IMR-90 (cell line): ENCODE results near the gene ARFGAP2. TPM values are rescaled to one million over a fixed set of nuclear protein-coding genes. Genes with fewer than 3 reads are reported as not detected.

Experiments used
- ATAC-seq: fragments of 200-7000 bp; cut with Tn5 transposase; 2 replicates; pipeline ENCODE4 v1.9.1; 2020; ENCODE audit warnings: low read depth, mild to moderate bottlenecking, moderate library complexity
- BruUV-seq: library from RNA; stranded (reverse); fragments of 400-500 nt; replicated peaks from 2 replicates; lab custom pipeline; 2021; lab: Mats Ljungman, UMichigan
- CTCF ChIA-PET: fragments of 300-600 bp; formaldehyde crosslinking; extraction: SDS; loops from one replicate; lab custom pipeline; 2021; ENCODE audit warnings: antibody characterized with exemption; lab: Yijun Ruan, JAX
- POLR2A ChIA-PET: fragments of 300-600 bp; sonication (Branson Sonifier 250); formaldehyde crosslinking; loops from one replicate; lab custom pipeline; 2022; ENCODE audit warnings: antibody characterized with exemption; ENCODE audit not compliant: unreplicated experiment; lab: Charles Lee
- DNase-seq: peaks from one replicate; pipeline ENCODE4 v3.0.0; 2013
- H2AFZ ChIP-seq: replicated peaks from 2 replicates; pipeline ENCODE3; 2013; ENCODE audit warnings: low read length, mild to moderate bottlenecking; ENCODE audit not compliant: poor library complexity
- H2AK5ac ChIP-seq: 2 replicates; pipeline ENCODE4 v1.6.1; 2013; ENCODE audit warnings: low read depth, low read length, inconsistent platforms
- H2AK9ac ChIP-seq: replicated peaks from 2 replicates; pipeline ENCODE3; 2013; ENCODE audit warnings: mild to moderate bottlenecking, low read depth, low read length, moderate library complexity; ENCODE audit not compliant: poor library complexity
- H2BK120ac ChIP-seq: 2 replicates; pipeline ENCODE4 v1.6.1; 2013; ENCODE audit warnings: low read depth, low read length, inconsistent platforms
- H2BK15ac ChIP-seq: 3 replicates; pipeline ENCODE4 v1.6.1; 2013; ENCODE audit warnings: low read depth, low read length, inconsistent platforms
- H2BK20ac ChIP-seq: 2 replicates; pipeline ENCODE4 v1.6.1; 2013; ENCODE audit warnings: low read depth, mild to moderate bottlenecking, inconsistent platforms, low read length, moderate library complexity
- H2BK5ac ChIP-seq: 2 replicates; pipeline ENCODE4 v1.6.1; 2013; ENCODE audit warnings: mild to moderate bottlenecking, low read depth, low read length, inconsistent platforms; ENCODE audit not compliant: poor library complexity, severe bottlenecking
- H3K14ac ChIP-seq: replicated peaks from 2 replicates; pipeline ENCODE4 v1.6.1; 2013; ENCODE audit warnings: low read depth, low read length, inconsistent platforms
- H3K18ac ChIP-seq: 2 replicates; pipeline ENCODE4 v1.6.1; 2013; ENCODE audit warnings: low read depth, low read length, control low read depth
- H3K23ac ChIP-seq: 2 replicates; pipeline ENCODE4 v1.6.1; 2013; ENCODE audit warnings: low read depth, low read length, inconsistent platforms
- H3K27ac ChIP-seq: 2 replicates; pipeline ENCODE4 v1.5.1; 2013; ENCODE audit warnings: mild to moderate bottlenecking, control low read depth, low read length; ENCODE audit not compliant: insufficient read depth
- H3K27me3 ChIP-seq: 2 replicates; pipeline ENCODE4 v1.6.1; 2013; ENCODE audit warnings: low read length; ENCODE audit not compliant: control insufficient read depth, insufficient read depth
- H3K36me3 ChIP-seq: 2 replicates; pipeline ENCODE4 v1.6.1; 2013; ENCODE audit warnings: low read length, mixed read lengths; ENCODE audit not compliant: control insufficient read depth, insufficient read depth
- H3K4ac ChIP-seq: 2 replicates; pipeline ENCODE4 v1.6.1; 2013; ENCODE audit warnings: low read depth, low read length, inconsistent platforms
- H3K4me1 ChIP-seq: 2 replicates; pipeline ENCODE4 v1.6.1; 2013; ENCODE audit warnings: low read length, mixed read lengths; ENCODE audit not compliant: control insufficient read depth, insufficient read depth
- H3K4me2 ChIP-seq: 2 replicates; pipeline ENCODE4 v1.6.1; 2013; ENCODE audit warnings: low read depth, mild to moderate bottlenecking, control low read depth, low read length, moderate library complexity
- H3K4me3 ChIP-seq: 2 replicates; pipeline ENCODE4 v1.5.1; 2013; ENCODE audit warnings: low read depth, mild to moderate bottlenecking, control low read depth, low read length, moderate library complexity; ENCODE audit not compliant: insufficient read depth
- H3K56ac ChIP-seq: 2 replicates; pipeline ENCODE4 v1.6.1; 2013; ENCODE audit warnings: low read length, inconsistent platforms; ENCODE audit not compliant: insufficient read depth; ENCODE audit errors: extremely low read depth
- H3K79me1 ChIP-seq, 2 experiments: 2 replicates each; pipeline ENCODE4 v1.6.1; 2013; ENCODE audit warnings: low read length in 2 of 2, inconsistent platforms in 1 of 2, low read depth in 1 of 2
- H3K9ac ChIP-seq: 2 replicates; pipeline ENCODE4 v1.6.1; 2013; ENCODE audit warnings: low read depth, low read length, control low read depth
- H3K9me1 ChIP-seq: 2 replicates; pipeline ENCODE4 v1.6.1; 2013; ENCODE audit warnings: low read length, inconsistent platforms; ENCODE audit not compliant: insufficient read depth
- H3K9me3 ChIP-seq: 2 replicates; pipeline ENCODE4 v1.6.1; 2013; ENCODE audit warnings: low read length; ENCODE audit not compliant: control insufficient read depth, insufficient read depth
- H4K20me1 ChIP-seq: 2 replicates; pipeline ENCODE4 v1.6.1; 2013; ENCODE audit warnings: low read length, inconsistent platforms; ENCODE audit not compliant: insufficient read depth
- H4K5ac ChIP-seq: 2 replicates; pipeline ENCODE4 v1.6.1; 2013; ENCODE audit warnings: mild to moderate bottlenecking, low read depth, low read length, control low read depth
- H4K8ac ChIP-seq, 2 experiments: 2 replicates each; pipeline ENCODE4 v1.6.1; 2013; ENCODE audit warnings: low read depth in 2 of 2, low read length in 2 of 2, control low read depth in 1 of 2, inconsistent platforms in 1 of 2
- H4K91ac ChIP-seq: 2 replicates; pipeline ENCODE4 v1.6.1; 2013; ENCODE audit warnings: low read depth, low read length, inconsistent platforms; ENCODE audit not compliant: insufficient read depth
- BHLHE40 ChIP-seq: fragments of 150-350 bp; IDR thresholded peaks from 2 replicates; pipeline ENCODE4 v1.6.1; 2016; ENCODE audit warnings: mild to moderate bottlenecking, low read depth, low read length
- CEBPB ChIP-seq: IDR thresholded peaks from 2 replicates; pipeline ENCODE4 v1.6.1; 2012; ENCODE audit warnings: low read depth, low read length, improper control_type of control experiment
- CHD1 ChIP-seq: IDR thresholded peaks from 2 replicates; pipeline ENCODE4 v1.6.1; 2012; ENCODE audit warnings: low read depth, low read length, improper control_type of control experiment
- FOS ChIP-seq: fragments of 150-350 bp; IDR thresholded peaks from 2 replicates; pipeline ENCODE4 v1.6.1; 2016; ENCODE audit warnings: low read depth, low read length
- NFE2L2 ChIP-seq: fragments of 150-350 bp; IDR thresholded peaks from 2 replicates; pipeline ENCODE4 v1.6.1; 2016; ENCODE audit warnings: low read depth, mild to moderate bottlenecking, low read length
- POLR2A ChIP-seq: IDR thresholded peaks from 2 replicates; pipeline ENCODE4 v1.6.1; 2012; ENCODE audit warnings: mild to moderate bottlenecking, low read depth, low read length
- RAD21 ChIP-seq: IDR thresholded peaks from 2 replicates; pipeline ENCODE4 v1.6.1; 2012; ENCODE audit warnings: low read length, improper control_type of control experiment
- SMC3 ChIP-seq: fragments of 150-350 bp; IDR thresholded peaks from 2 replicates; pipeline ENCODE4 v1.6.1; 2016; ENCODE audit warnings: low read depth, mild to moderate bottlenecking, antibody characterized with exemption, low read length, moderate library complexity
- WGBS, 2 experiments: methylation state at CpG; one replicate each; pipeline versions ENCODE4 v1.1.5 to v1.1.7; 2013; ENCODE audit warnings: missing lambda C conversion rate in 2 of 2; ENCODE audit not compliant: insufficient read length in 1 of 2; ENCODE audit errors: extremely low coverage in 2 of 2; 5-methylcytosine and 5-hydroxymethylcytosine counted together
- dilution Hi-C: fragments of 300-500 bp; cut with HindIII; formaldehyde crosslinking; loops from one replicate; pipeline ENCODE4 v1.14.3; 2018; ENCODE audit warnings: low sequenced_read_pairs; ENCODE audit not compliant: unreplicated experiment
- in situ Hi-C: fragments of 300-500 bp; cut with MboI; formaldehyde crosslinking; loops from 3 replicates; pipeline ENCODE4 v1.14.3; 2019; ENCODE audit warnings: low sequenced_read_pairs, inconsistent platforms, mixed read lengths
- intact Hi-C: fragments of 100-400 bp; cut with micrococcal nuclease; formaldehyde crosslinking; loops from 2 replicates; pipeline ENCODE4 v1.10.0; 2022
- polyA plus RNA-seq, 3 experiments: library from polyadenylated mRNA; depleted of rRNA; stranded (reverse); fragments of >200 nt; gene quantifications; 2 replicates each; pipeline ENCODE4 v1.2.3, GENCODE V29; 2012; ENCODE audit warnings: low replicate concordance in 1 of 3
- total RNA-seq: library from RNA; depleted of rRNA; stranded (reverse); fragments of >200 nt; gene quantifications from 2 replicates; pipeline ENCODE4 v1.2.3, GENCODE V29; 2012

Gene ARFGAP2
- total and polyA plus RNA-seq, 2 of the 4 experiments (the other 2 are of a cell fraction): 54.7 to 87.8 TPM

DNA sequence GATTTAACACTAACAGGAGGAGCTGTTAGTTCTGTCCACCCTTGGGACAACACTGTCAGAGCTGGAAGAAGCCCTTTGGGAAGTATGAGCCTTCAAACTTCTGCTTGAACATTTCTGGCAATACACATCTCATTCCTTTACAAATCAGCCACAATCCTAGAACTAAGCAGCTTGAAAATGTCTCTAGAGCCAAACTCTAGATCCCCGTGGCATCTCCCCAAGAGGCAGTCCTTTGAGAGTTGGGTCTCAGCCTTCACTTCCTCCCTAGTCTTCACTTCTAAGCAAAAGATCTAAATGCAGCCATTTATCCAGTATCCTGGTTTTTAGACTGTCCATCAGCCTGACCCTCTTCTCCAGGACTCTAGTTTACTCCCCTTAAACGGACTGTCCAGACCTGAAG lies 26.9 kb downstream of the ARFGAP2 start:
- POLR2A ChIA-PET: no interaction called here
- WGBS, 2 experiments: 13% methylated on average over 1 of the region's 2 CpGs; no CpG with 5 or more reads in 1 of the 2 experiments
- dilution Hi-C loops: no loop called here

More for the DNA sequence above, 26.9 kb downstream of the ARFGAP2 start:
- Histone ChIP-seq H4K5ac (no peak overlapping the region), H3K4ac (no peak overlapping the region), H3K9me1 (peaks cover 13% of the 10 kb centered on the region; the same call in 1 of the 2 replicates), H3K18ac (no peak overlapping the region), H3K27ac (no peak overlapping the region), H4K91ac (no peak overlapping the region), H2AK5ac (no peak overlapping the region), H3K79me1 (peaks cover 0 to 5% of the 10 kb centered on the region in 2 experiments; a peak in 1 of 4 replicates), H3K23ac (no peak overlapping the region), H2BK15ac (no peak overlapping the region), H2BK120ac (no peak overlapping the region), H2BK20ac (no peak overlapping the region), H3K27me3 (no peaks in the 10 kb centered on the region), H2AFZ (no peak overlapping the region), H2BK5ac (no peak overlapping the region), H2AK9ac (no peak overlapping the region), H3K9ac (no peak overlapping the region), H4K8ac (no peak overlapping the region), H3K36me3 (peaks cover 2% of the 10 kb centered on the region; the same call in 1 of the 2 replicates), H3K56ac (no peak overlapping the region), H3K4me2 (no peak overlapping the region), H3K4me3 (no peak overlapping the region), H3K4me1 (peaks cover 14% of the 10 kb centered on the region), H3K9me3 (no peaks in the 10 kb centered on the region), H4K20me1 (0 out of 2 replicates have a peak, but pooled peaks cover 6% of the 10 kb centered on the region), H3K14ac (no peak overlapping the region)
- BruUV-seq: no TSS peak
- CTCF ChIA-PET: interaction anchor here (0.6 to 1.0 kb wide), 2 partner anchors 23 to 183 kb away, joined by 3 read pairs; no protein-coding TSS in a partner anchor
- in situ Hi-C loops: loop anchor here (5.0 to 10.0 kb wide), 2 partner anchors 235 to 262 kb away; partner anchors contain the start of gene LRP4
- TF ChIP-seq NFE2L2 (no peak), FOS (no peak), POLR2A (no peak), BHLHE40 (no peak), RAD21 (no peak), SMC3 (no peak), CHD1 (no peak), CEBPB (no peak)
- DNase-seq: no peak
- intact Hi-C loops: loop anchor here (5.0 to 10.0 kb wide), 2 partner anchors 145 to 322 kb away; no protein-coding TSS in a partner anchor
- ATAC-seq: no peak
